Measurements from ENCODE around the gene PRRT4. TPM values are rescaled to one million over a fixed set of nuclear protein-coding genes. Genes with fewer than 3 reads are reported as not detected.

The PRRT4 gene
- total and polyA plus RNA-seq, 2 of the 4 experiments (the other 2 are of a cell fraction), result not detected

DNA sequence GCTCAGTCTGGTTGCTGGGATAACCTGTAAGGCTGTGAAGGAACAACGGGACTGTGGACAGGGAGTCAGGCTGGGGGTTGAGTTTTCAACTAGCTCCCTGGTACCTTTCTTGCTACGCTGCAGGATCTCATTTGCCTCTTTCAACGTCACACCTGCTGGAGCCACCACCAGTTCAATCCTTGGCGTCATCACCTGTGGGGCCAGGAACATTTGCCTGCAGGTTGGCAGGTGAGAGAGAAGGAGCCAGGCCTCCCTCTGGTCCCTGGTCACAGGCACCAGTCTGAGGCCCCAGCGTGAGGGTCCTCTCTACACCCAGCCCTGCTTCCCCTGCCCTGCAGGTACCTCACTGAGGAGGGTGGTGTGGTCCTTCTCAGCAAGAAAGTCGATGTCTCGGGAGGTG is 38.5 kb upstream of the PRRT4 start:
- no TSS peak for BruUV-seq (replicated peaks)

More for the DNA sequence above, 38.5 kb upstream of the PRRT4 start:
- ATAC-seq (ENCODE audit: low read depth) (no peak), DNase-seq (no peak)
- Histone ChIP-seq H3K4me3 (ENCODE audit: insufficient read depth, low read depth, low read length) (no peak overlapping the region), H3K56ac (ENCODE audit: extremely low read depth, insufficient read depth, low read length) (no peak overlapping the region), H2AFZ (replicated peaks; ENCODE audit: low read length, poor library complexity) (no peak overlapping the region), H2AK5ac (ENCODE audit: low read depth, low read length) (no peak overlapping the region), H3K79me1 (ENCODE audit: low read depth in 1 of 2, low read length in 2 of 2) (peaks cover 19 to 32% of the 10 kb centered on the region in 2 experiments), H4K91ac (ENCODE audit: insufficient read depth, low read depth, low read length) (no peak overlapping the region), H2BK5ac (ENCODE audit: low read depth, low read length, poor library complexity, severe bottlenecking) (no peak overlapping the region), H2BK20ac (ENCODE audit: low read depth, low read length) (no peak overlapping the region), H4K20me1 (ENCODE audit: insufficient read depth, low read length) (peaks cover 25% of the 10 kb centered on the region), H3K4ac (ENCODE audit: low read depth, low read length) (no peak overlapping the region), H3K9me3 (ENCODE audit: control insufficient read depth, insufficient read depth, low read length) (no peaks in the 10 kb centered on the region), H3K23ac (ENCODE audit: low read depth, low read length) (no peak overlapping the region), H3K27me3 (ENCODE audit: control insufficient read depth, insufficient read depth, low read length) (no peaks in the 10 kb centered on the region), H3K14ac (replicated peaks; ENCODE audit: low read depth, low read length) (no peak overlapping the region), H3K18ac (ENCODE audit: low read depth, low read length) (no peak overlapping the region), H3K27ac (ENCODE audit: insufficient read depth, low read length) (no peak overlapping the region), H3K4me2 (ENCODE audit: low read depth, low read length) (no peak overlapping the region), H3K9me1 (ENCODE audit: insufficient read depth, low read length) (peaks cover 9% of the 10 kb centered on the region; the same call in 1 of the 2 replicates), H3K36me3 (ENCODE audit: control insufficient read depth, insufficient read depth, low read length) (peaks cover 48% of the 10 kb centered on the region), H2AK9ac (replicated peaks; ENCODE audit: low read depth, low read length, poor library complexity) (no peak overlapping the region), H3K9ac (ENCODE audit: low read depth, low read length) (no peak overlapping the region), H4K8ac (ENCODE audit: low read depth in 2 of 2, low read length in 2 of 2) (no peak overlapping the region), H3K4me1 (ENCODE audit: control insufficient read depth, insufficient read depth, low read length) (peaks cover 7% of the 10 kb centered on the region), H2BK120ac (ENCODE audit: low read depth, low read length) (no peak overlapping the region), H2BK15ac (ENCODE audit: low read depth, low read length) (no peak overlapping the region), H4K5ac (ENCODE audit: low read depth, low read length) (no peak overlapping the region)
- TF ChIP-seq RAD21 (IDR thresholded peaks at IDR 0.05; ENCODE audit: low read length) (no peak), RFX5 (IDR thresholded peaks at IDR 0.05; ENCODE audit: low read depth, low read length) (no peak), MXI1 (IDR thresholded peaks at IDR 0.05; ENCODE audit: borderline replicate concordance, low read depth, low read length) (no peak), POLR2A (IDR thresholded peaks at IDR 0.05; ENCODE audit: low read depth, low read length) (no peak), CEBPB (IDR thresholded peaks at IDR 0.05; ENCODE audit: low read depth, low read length) (no peak), BHLHE40 (IDR thresholded peaks at IDR 0.05; ENCODE audit: low read depth, low read length) (no peak), RCOR1 (IDR thresholded peaks at IDR 0.05; ENCODE audit: insufficient replicate concordance, low read length) (no peak), MAFK (IDR thresholded peaks at IDR 0.05; ENCODE audit: low read depth, low read length) (no peak), SMC3 (IDR thresholded peaks at IDR 0.05; ENCODE audit: low read depth, low read length) (no peak), NFE2L2 (IDR thresholded peaks at IDR 0.05; ENCODE audit: low read depth, low read length) (no peak), FOS (IDR thresholded peaks at IDR 0.05; ENCODE audit: low read depth, low read length) (no peak), MAZ (IDR thresholded peaks at IDR 0.05; ENCODE audit: borderline replicate concordance, low read depth, low read length) (no peak), CHD1 (IDR thresholded peaks at IDR 0.05; ENCODE audit: low read depth, low read length) (no peak)
- TF ChIP-seq, protein P1, sequence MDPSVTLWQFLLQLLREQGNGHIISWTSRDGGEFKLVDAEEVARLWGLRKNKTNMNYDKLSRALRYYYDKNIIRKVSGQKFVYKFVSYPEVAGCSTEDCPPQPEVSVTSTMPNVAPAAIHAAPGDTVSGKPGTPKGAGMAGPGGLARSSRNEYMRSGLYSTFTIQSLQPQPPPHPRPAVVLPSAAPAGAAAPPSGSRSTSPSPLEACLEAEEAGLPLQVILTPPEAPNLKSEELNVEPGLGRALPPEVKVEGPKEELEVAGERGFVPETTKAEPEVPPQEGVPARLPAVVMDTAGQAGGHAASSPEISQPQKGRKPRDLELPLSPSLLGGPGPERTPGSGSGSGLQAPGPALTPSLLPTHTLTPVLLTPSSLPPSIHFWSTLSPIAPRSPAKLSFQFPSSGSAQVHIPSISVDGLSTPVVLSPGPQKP (IDR thresholded peaks at IDR 0.05; ENCODE audit: borderline replicate concordance, low read depth, low read length), result no peak
- TF ChIP-seq, protein P2, sequence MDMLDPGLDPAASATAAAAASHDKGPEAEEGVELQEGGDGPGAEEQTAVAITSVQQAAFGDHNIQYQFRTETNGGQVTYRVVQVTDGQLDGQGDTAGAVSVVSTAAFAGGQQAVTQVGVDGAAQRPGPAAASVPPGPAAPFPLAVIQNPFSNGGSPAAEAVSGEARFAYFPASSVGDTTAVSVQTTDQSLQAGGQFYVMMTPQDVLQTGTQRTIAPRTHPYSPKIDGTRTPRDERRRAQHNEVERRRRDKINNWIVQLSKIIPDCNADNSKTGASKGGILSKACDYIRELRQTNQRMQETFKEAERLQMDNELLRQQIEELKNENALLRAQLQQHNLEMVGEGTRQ (IDR thresholded peaks at IDR 0.05; ENCODE audit: low read depth, low read length), result no peak
- TF ChIP-seq, protein P3, sequence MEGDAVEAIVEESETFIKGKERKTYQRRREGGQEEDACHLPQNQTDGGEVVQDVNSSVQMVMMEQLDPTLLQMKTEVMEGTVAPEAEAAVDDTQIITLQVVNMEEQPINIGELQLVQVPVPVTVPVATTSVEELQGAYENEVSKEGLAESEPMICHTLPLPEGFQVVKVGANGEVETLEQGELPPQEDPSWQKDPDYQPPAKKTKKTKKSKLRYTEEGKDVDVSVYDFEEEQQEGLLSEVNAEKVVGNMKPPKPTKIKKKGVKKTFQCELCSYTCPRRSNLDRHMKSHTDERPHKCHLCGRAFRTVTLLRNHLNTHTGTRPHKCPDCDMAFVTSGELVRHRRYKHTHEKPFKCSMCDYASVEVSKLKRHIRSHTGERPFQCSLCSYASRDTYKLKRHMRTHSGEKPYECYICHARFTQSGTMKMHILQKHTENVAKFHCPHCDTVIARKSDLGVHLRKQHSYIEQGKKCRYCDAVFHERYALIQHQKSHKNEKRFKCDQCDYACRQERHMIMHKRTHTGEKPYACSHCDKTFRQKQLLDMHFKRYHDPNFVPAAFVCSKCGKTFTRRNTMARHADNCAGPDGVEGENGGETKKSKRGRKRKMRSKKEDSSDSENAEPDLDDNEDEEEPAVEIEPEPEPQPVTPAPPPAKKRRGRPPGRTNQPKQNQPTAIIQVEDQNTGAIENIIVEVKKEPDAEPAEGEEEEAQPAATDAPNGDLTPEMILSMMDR (conservative IDR thresholded peaks at IDR 0.05; ENCODE audit: low read depth, low read length), result no peak
- intact Hi-C loops (cut with micrococcal nuclease), result no loop called here
- WGBS, 2 experiments (ENCODE audit: extremely low coverage in 2 of 2, insufficient read length in 1 of 2), result 100% methylated on average over 3 of the region's 7 CpGs; no CpG with 5 or more reads in 1 of the 2 experiments
- dilution Hi-C loops (cut with HindIII; ENCODE audit: low sequenced_read_pairs, unreplicated experiment), result no loop called here
- ChIA-PET CTCF (interaction anchor here (0.6 to 1.1 kb wide), 3 partner anchors 52 to 170 kb away, joined by 3 to 5 read pairs (median 3); no protein-coding TSS in a partner anchor), POLR2A (ENCODE audit: unreplicated experiment) (no interaction called here)
- in situ Hi-C loops (cut with MboI; ENCODE audit: low sequenced_read_pairs), result no loop called here

Data from IMR-90 (cell line).